ENCODE data around the gene VRK1. TPM values are rescaled to one million over a fixed set of nuclear protein-coding genes. Genes with fewer than 3 reads are reported as not detected.

VRK1 gene, protein sequence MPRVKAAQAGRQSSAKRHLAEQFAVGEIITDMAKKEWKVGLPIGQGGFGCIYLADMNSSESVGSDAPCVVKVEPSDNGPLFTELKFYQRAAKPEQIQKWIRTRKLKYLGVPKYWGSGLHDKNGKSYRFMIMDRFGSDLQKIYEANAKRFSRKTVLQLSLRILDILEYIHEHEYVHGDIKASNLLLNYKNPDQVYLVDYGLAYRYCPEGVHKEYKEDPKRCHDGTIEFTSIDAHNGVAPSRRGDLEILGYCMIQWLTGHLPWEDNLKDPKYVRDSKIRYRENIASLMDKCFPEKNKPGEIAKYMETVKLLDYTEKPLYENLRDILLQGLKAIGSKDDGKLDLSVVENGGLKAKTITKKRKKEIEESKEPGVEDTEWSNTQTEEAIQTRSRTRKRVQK
- 49.5 TPM for polyA plus RNA-seq (2013, experiment 1 of 4)
- polyA plus RNA-seq (2013, experiment 2 of 4) = 52.8 TPM
- 43.5 TPM for polyA plus RNA-seq (2013, experiment 3 of 4)
- polyA plus RNA-seq (2013, experiment 4 of 4) = 47.1 TPM

DNA sequence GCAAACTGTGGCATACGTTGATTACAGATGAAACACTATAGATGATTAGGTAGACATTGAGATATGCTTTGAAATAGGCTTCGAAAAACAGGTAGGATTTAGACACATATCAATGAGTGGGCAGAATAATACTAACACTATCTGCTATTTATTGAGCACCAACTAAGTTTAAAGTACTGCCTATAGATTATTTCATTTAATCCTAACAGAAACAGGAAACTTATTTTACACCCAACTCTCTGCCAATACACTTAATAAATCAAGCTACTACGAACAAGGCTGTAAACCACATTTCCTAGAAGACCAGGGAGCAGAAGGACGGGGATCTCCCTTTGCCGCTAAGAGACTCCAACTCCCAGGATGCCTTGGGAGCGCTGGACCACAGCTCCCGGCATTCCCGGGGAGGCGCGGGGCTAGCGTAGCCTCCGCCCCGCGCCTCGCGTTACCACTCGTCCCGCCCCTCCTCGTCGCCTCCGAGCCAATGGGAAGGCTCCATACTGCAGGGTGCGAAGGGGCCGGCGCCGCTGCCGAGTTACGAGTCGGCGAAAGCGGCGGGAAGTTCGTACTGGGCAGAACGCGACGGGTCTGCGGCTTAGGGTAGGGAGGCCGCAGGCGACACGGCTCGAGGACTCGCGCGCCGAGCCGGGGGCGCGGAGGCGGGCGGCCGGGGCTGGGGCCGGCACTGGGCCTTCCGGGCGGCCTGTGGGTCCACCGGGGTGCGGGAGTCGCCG is at the start of gene VRK1:
VRK1 (plus strand) TSS at position 532 of the 731 bp plus-strand sequence. CDS start 36,090 bp downstream, outside the sequence.
- Histone ChIP-seq H3K4me3 (ENCODE audit: insufficient read depth, low read depth, low read length) (peak within 1 kb of the TSS; percentile 84), H3K27ac (ENCODE audit: insufficient read depth, low read depth, low read length, poor library complexity, severe bottlenecking) (peak within 1 kb of the TSS; percentile 9), H3K36me3 (ENCODE audit: control insufficient read depth, insufficient read depth, low read length) (no peaks in the 10 kb centered on the region), H3K27me3 (ENCODE audit: control insufficient read depth, insufficient read depth, low read length, poor library complexity, severe bottlenecking) (no peaks in the 10 kb centered on the region), H3K9me3 (ENCODE audit: control insufficient read depth, low read length) (no peaks in the 10 kb centered on the region), H3K4me1 (ENCODE audit: control insufficient read depth, insufficient read depth, low read length) (peaks cover 8% of the 10 kb centered on the region)
- WGBS, 2 experiments = 4% methylated on average over 57 of the region's 57 CpGs

DNA sequence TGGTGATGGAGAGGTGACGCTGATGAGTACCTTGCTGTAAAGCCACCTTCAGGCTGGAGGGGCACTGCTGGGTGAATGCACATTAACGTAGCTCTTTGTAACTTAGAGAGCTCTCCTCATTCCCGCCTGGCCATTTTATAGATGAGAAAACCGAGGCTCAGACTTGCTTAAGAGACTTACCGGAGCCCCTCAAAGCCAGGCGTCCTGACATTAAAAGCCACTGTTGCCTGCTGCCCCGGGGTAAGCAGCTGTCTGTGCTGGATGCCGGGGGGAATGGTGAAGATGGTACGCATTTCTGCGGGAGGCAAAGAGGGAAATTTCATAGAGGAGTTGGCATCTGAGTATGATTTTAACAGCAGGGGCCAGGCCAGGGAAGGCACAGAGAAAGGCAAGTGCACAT is 49.6 kb upstream of the VRK1 start:
- WGBS, 2 experiments = 94% methylated on average over 10 of the region's 10 CpGs
- H3K27ac ChIP-seq (ENCODE audit: insufficient read depth, low read depth, low read length, poor library complexity, severe bottlenecking) = no peak overlapping the region
- H3K4me1 ChIP-seq (ENCODE audit: control insufficient read depth, insufficient read depth, low read length) = no peaks in the 10 kb centered on the region

DNA sequence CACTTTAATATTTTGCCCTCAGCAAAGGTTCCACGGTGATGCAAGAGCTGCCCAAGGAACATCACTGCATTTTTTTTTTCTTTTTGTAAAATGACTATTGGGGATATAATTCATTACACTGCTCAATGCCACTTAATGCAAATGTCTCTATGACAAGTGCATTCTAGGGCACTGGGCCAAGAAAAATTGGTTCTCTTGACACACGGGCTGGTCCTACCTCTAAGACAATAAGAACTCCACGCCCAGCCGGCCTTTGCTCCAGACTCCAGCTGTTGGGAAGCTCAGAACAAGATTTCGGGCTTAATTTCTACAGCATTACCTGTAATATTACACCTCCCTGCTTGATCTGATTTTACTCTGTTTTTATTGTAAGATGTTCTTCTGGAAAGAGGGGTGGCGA is 48.8 kb upstream of the VRK1 start:
- Histone ChIP-seq H3K27ac (ENCODE audit: insufficient read depth, low read depth, low read length, poor library complexity, severe bottlenecking) (no peak overlapping the region), H3K4me1 (ENCODE audit: control insufficient read depth, insufficient read depth, low read length) (no peaks in the 10 kb centered on the region), H3K4me3 (ENCODE audit: insufficient read depth, low read depth, low read length) (no peak overlapping the region), H3K9me3 (ENCODE audit: control insufficient read depth, low read length) (no peaks in the 10 kb centered on the region), H3K36me3 (ENCODE audit: control insufficient read depth, insufficient read depth, low read length) (no peaks in the 10 kb centered on the region), H3K27me3 (ENCODE audit: control insufficient read depth, insufficient read depth, low read length, poor library complexity, severe bottlenecking) (no peaks in the 10 kb centered on the region)
- 90 to 95% methylated on average over 5 to 6 of the region's 6 CpGs for WGBS, 2 experiments

More for the DNA sequence above, 49.6 kb upstream of the VRK1 start:
- H3K4me3 ChIP-seq (ENCODE audit: insufficient read depth, low read depth, low read length) = no peak overlapping the region
- H3K9me3 ChIP-seq (ENCODE audit: control insufficient read depth, low read length) = no peaks in the 10 kb centered on the region
- no peaks in the 10 kb centered on the region for H3K36me3 ChIP-seq (ENCODE audit: control insufficient read depth, insufficient read depth, low read length)
- H3K27me3 ChIP-seq (ENCODE audit: control insufficient read depth, insufficient read depth, low read length, poor library complexity, severe bottlenecking) = no peaks in the 10 kb centered on the region

DNA sequence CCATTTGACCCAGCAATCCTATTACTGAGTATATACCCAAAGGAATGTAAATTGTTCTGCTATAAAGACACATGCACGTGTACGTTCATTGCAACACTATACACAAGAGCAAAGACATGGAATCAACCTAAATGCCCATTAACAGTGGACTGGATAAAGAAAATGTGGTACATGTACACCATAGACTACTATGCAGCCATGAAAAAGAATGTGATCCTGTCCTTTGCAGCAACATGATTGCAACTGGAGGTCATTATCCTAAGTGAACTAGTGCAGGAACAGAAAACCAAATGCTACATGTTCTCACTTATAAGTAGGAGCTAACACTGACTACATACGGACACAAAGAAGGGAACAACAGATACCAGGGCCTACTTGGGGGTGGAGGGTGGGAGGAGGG is 45.7 kb upstream of the VRK1 start:
- Histone ChIP-seq H3K9me3 (ENCODE audit: control insufficient read depth, low read length) (no peaks in the 10 kb centered on the region), H3K36me3 (ENCODE audit: control insufficient read depth, insufficient read depth, low read length) (no peaks in the 10 kb centered on the region), H3K27me3 (ENCODE audit: control insufficient read depth, insufficient read depth, low read length, poor library complexity, severe bottlenecking) (no peaks in the 10 kb centered on the region), H3K4me3 (ENCODE audit: insufficient read depth, low read depth, low read length) (no peak overlapping the region), H3K4me1 (ENCODE audit: control insufficient read depth, insufficient read depth, low read length) (peaks cover 16% of the 10 kb centered on the region), H3K27ac (ENCODE audit: insufficient read depth, low read depth, low read length, poor library complexity, severe bottlenecking) (no peak overlapping the region)
- WGBS, 2 experiments = 67% methylated on average over 3 of the region's 3 CpGs

DNA sequence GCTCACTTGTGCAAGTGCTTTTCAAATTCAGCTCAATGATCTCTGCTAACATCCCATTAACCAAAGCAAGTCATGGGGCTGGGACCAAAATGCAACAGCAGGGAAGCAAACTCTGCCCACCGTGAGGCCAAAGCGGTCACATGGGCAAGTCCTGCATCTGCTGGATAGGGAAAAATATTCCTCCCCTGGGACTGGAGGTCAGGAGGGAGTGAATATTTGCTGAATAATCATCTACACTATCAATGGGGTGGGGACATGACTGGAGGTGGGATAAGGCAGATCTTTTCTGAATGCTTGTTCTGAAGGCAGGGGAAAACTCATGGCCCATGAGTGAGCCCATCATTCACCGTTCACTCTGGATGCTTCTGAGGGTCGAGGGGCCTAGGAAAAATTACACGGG is 45.1 kb upstream of the VRK1 start:
- no peaks in the 10 kb centered on the region for H3K9me3 ChIP-seq (ENCODE audit: control insufficient read depth, low read length)
- peaks cover 16% of the 10 kb centered on the region for H3K4me1 ChIP-seq (ENCODE audit: control insufficient read depth, insufficient read depth, low read length)
- no peaks in the 10 kb centered on the region for H3K36me3 ChIP-seq (ENCODE audit: control insufficient read depth, insufficient read depth, low read length)
- no peak overlapping the region for H3K27ac ChIP-seq (ENCODE audit: insufficient read depth, low read depth, low read length, poor library complexity, severe bottlenecking)
- WGBS, 2 experiments = 81 to 86% methylated on average over 5 of the region's 5 CpGs
- no peaks in the 10 kb centered on the region for H3K27me3 ChIP-seq (ENCODE audit: control insufficient read depth, insufficient read depth, low read length, poor library complexity, severe bottlenecking)
- no peak overlapping the region for H3K4me3 ChIP-seq (ENCODE audit: insufficient read depth, low read depth, low read length)

DNA sequence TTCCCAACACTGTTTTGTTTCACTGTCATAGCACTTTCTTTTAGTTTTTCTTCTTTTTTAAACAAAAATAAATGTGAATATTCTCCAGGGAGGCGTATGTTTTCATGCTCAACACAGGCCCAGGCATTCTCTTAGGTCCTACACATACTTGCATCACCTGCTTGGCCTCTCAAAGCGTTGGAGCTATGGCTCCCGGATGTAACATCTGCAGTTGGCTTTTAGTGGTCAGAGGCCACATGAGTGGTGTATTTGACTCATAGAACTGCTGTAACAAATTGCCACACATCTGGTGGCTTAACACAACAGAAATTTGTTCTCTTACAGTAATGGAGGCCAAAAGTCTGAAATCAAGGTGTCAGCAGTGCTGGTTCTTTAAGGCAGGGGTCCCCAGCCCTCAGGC is 44.6 kb upstream of the VRK1 start:
- H3K4me3 ChIP-seq (ENCODE audit: insufficient read depth, low read depth, low read length) = no peak overlapping the region
- H3K36me3 ChIP-seq (ENCODE audit: control insufficient read depth, insufficient read depth, low read length) = no peaks in the 10 kb centered on the region
- H3K4me1 ChIP-seq (ENCODE audit: control insufficient read depth, insufficient read depth, low read length) = peaks cover 16% of the 10 kb centered on the region
- H3K27ac ChIP-seq (ENCODE audit: insufficient read depth, low read depth, low read length, poor library complexity, severe bottlenecking) = no peak overlapping the region
- H3K9me3 ChIP-seq (ENCODE audit: control insufficient read depth, low read length) = no peaks in the 10 kb centered on the region
- H3K27me3 ChIP-seq (ENCODE audit: control insufficient read depth, insufficient read depth, low read length, poor library complexity, severe bottlenecking) = no peaks in the 10 kb centered on the region
- WGBS, 2 experiments = 92 to 93% methylated on average over 3 of the region's 3 CpGs

DNA sequence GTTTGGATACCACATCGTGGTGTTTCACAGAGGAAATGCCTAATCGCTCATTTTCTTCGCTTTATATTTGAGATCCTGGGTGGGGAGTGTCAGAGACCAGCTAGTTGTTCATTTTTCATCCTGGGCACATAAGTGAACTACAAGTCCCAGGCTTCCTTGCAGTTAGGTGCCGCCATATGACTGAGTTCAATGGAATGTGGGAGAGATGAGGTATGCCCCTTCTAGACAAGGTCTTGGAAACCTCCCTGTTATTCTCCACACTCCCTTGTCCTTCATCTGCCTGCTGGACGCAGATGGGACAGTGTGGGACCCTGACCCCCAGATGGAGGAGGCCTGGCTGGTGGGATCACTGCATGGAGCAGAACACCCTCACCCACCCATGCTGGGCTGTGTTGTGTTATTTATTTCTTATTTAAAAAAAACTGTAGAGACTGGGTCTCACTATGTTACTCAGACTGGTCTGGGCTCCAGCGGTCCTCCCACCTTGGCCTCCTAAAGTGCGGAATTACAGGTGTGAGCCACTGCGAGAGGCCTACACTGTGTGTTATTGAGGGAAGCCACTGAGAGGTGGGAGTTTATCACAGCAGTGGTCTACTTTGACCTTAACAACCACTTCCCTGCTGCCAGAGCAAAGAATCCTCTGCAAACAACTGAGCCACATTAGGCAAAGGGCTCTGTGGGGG is 42.9 kb upstream of the VRK1 start:
- peak overlapping the region; percentile 81 for H3K27ac ChIP-seq (ENCODE audit: insufficient read depth, low read depth, low read length, poor library complexity, severe bottlenecking)
- no peak overlapping the region for H3K4me3 ChIP-seq (ENCODE audit: insufficient read depth, low read depth, low read length)
- no peaks in the 10 kb centered on the region for H3K9me3 ChIP-seq (ENCODE audit: control insufficient read depth, low read length)
- H3K36me3 ChIP-seq (ENCODE audit: control insufficient read depth, insufficient read depth, low read length) = no peaks in the 10 kb centered on the region
- no peaks in the 10 kb centered on the region for H3K27me3 ChIP-seq (ENCODE audit: control insufficient read depth, insufficient read depth, low read length, poor library complexity, severe bottlenecking)
- peaks cover 16% of the 10 kb centered on the region for H3K4me1 ChIP-seq (ENCODE audit: control insufficient read depth, insufficient read depth, low read length)
- WGBS, 2 experiments = 92 to 97% methylated on average over 8 of the region's 8 CpGs

DNA sequence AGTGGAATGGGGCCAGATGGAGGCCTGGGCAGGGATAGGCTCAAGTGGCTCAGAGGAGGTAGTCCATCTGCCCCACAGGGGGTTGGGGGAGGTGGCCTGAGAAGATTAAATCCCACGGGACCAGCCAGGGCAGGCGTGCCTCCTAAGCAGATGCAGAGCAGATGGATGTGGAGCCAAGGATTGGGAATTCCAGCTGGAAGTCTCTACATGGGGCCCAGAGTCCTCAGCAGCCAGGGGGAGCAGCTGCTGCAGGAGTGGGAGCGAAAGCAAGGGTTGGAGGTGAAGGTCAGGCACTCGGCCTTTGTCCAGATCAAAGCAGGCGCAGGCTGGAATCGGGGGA is 42.4 kb upstream of the VRK1 start:
- H3K9me3 ChIP-seq (ENCODE audit: control insufficient read depth, low read length) = no peaks in the 10 kb centered on the region
- no peak overlapping the region for H3K4me3 ChIP-seq (ENCODE audit: insufficient read depth, low read depth, low read length)
- 51 to 59% methylated on average over 6 of the region's 6 CpGs for WGBS, 2 experiments
- no peaks in the 10 kb centered on the region for H3K27me3 ChIP-seq (ENCODE audit: control insufficient read depth, insufficient read depth, low read length, poor library complexity, severe bottlenecking)
- H3K27ac ChIP-seq (ENCODE audit: insufficient read depth, low read depth, low read length, poor library complexity, severe bottlenecking) = peak overlapping the region; percentile 81
- peaks cover 16% of the 10 kb centered on the region for H3K4me1 ChIP-seq (ENCODE audit: control insufficient read depth, insufficient read depth, low read length)
- H3K36me3 ChIP-seq (ENCODE audit: control insufficient read depth, insufficient read depth, low read length) = no peaks in the 10 kb centered on the region

DNA sequence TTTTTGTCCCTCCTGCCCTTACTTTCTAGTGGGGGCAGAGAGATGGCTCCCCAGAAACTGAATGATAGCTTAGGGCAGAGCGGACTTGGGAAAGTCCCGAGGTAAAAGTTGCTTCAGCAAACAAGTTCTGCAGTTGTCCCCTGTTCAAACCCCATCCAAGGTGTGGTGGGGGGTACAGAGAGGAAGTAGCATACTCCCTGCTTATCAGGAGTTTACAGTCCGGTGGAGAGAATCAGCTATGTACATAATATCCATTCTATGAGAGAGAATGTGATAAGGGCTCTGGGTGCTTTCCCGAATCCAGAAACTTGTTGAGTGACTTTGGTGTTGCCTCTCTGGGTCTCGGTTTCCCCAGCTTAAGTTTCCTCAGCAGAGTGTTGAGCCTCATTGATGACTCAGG is 40.4 kb upstream of the VRK1 start:
- H3K27me3 ChIP-seq (ENCODE audit: control insufficient read depth, insufficient read depth, low read length, poor library complexity, severe bottlenecking) = no peaks in the 10 kb centered on the region
- no peak overlapping the region for H3K27ac ChIP-seq (ENCODE audit: insufficient read depth, low read depth, low read length, poor library complexity, severe bottlenecking)
- no peaks in the 10 kb centered on the region for H3K9me3 ChIP-seq (ENCODE audit: control insufficient read depth, low read length)
- 76 to 78% methylated on average over 5 of the region's 5 CpGs for WGBS, 2 experiments
- H3K4me1 ChIP-seq (ENCODE audit: control insufficient read depth, insufficient read depth, low read length) = peaks cover 16% of the 10 kb centered on the region
- no peaks in the 10 kb centered on the region for H3K36me3 ChIP-seq (ENCODE audit: control insufficient read depth, insufficient read depth, low read length)
- H3K4me3 ChIP-seq (ENCODE audit: insufficient read depth, low read depth, low read length) = no peak overlapping the region

DNA sequence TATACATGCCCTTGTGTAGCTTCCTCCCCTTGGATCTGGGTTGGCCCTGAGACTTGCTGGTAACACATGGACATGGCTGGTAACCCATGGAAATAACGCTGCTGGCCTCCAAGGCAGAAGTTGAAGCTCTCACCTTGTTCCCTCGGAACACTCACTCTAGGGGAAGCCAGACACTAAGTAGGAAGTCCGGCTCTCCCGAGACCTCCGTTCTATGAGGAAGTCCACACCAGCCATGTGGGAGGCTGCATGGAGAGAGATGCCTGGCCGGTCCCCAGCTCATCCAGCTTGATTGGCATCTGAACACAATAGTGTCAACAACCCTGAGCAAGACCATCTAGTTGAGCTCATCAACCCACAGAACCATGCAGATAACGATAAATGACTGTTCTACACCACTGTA is 39.7 kb upstream of the VRK1 start:
- Histone ChIP-seq H3K36me3 (ENCODE audit: control insufficient read depth, insufficient read depth, low read length) (no peaks in the 10 kb centered on the region), H3K4me1 (ENCODE audit: control insufficient read depth, insufficient read depth, low read length) (peaks cover 16% of the 10 kb centered on the region), H3K27ac (ENCODE audit: insufficient read depth, low read depth, low read length, poor library complexity, severe bottlenecking) (no peak overlapping the region), H3K4me3 (ENCODE audit: insufficient read depth, low read depth, low read length) (no peak overlapping the region), H3K27me3 (ENCODE audit: control insufficient read depth, insufficient read depth, low read length, poor library complexity, severe bottlenecking) (no peaks in the 10 kb centered on the region), H3K9me3 (ENCODE audit: control insufficient read depth, low read length) (no peaks in the 10 kb centered on the region)
- whole genome bisulfite sequencing, 2 experiments = 78 to 80% methylated on average over 7 of the region's 7 CpGs
